DMS114 treated with DMSO at 0.1 percent for 48 hours (cell line): ENCODE measurements around the gene CCDC3.
A peak's percentile ranks its signal among the peaks of the same experiment; 100 is the strongest.

ENCODE experiments used
- DNase-seq: peaks from one replicate; lab custom pipeline; 2025; ENCODE audit not compliant: unreplicated experiment; lab: John Stamatoyannopoulos, UW

Gene CCDC3

GRCh38 chr10:12927896-12928295 lies 73.6 kb downstream of the CCDC3 start:
- DNase-seq: no peak

- DNase-seq: no peak
Observed at GRCh38 chr10:12925845-12926244, 75.7 kb downstream of the CCDC3 start.

GRCh38 chr10:12924911-12925310 lies 76.6 kb downstream of the CCDC3 start:
- DNase-seq: no peak

- no peak for DNase-seq
Observed at GRCh38 chr10:12922117-12922900, 79.2 kb downstream of the CCDC3 start.

- no peak for DNase-seq
Observed at GRCh38 chr10:12921163-12921562, 80.3 kb downstream of the CCDC3 start.

- DNase-seq: no peak
Observed at GRCh38 chr10:12919574-12919973, 81.9 kb downstream of the CCDC3 start.

GRCh38 chr10:12916587-12916986 lies 84.9 kb downstream of the CCDC3 start:
- no peak for DNase-seq

GRCh38 chr10:12915637-12916168 lies 85.8 kb downstream of the CCDC3 start:
- no peak for DNase-seq

- DNase-seq: no peak
Observed at GRCh38 chr10:12914111-12914510, 87.4 kb downstream of the CCDC3 start.

- DNase-seq: no peak
Observed at GRCh38 chr10:12911795-12912194, 89.7 kb downstream of the CCDC3 start.

- no peak for DNase-seq
Observed at GRCh38 chr10:12910835-12911234, 90.7 kb downstream of the CCDC3 start.

GRCh38 chr10:12909836-12910185 lies 91.7 kb downstream of the CCDC3 start:
- no peak for DNase-seq

GRCh38 chr10:12909182-12909835 lies 92.2 kb downstream of the CCDC3 start:
- no peak for DNase-seq

GRCh38 chr10:12908773-12909172 lies 92.7 kb downstream of the CCDC3 start:
- DNase-seq: no peak

GRCh38 chr10:12907656-12908055 lies 93.9 kb downstream of the CCDC3 start:
- no peak for DNase-seq

GRCh38 chr10:12906051-12906541 lies 95.4 kb downstream of the CCDC3 start:
- no peak for DNase-seq

GRCh38 chr10:12905067-12905466 lies 96.4 kb downstream of the CCDC3 start:
- DNase-seq: no peak

GRCh38 chr10:12902851-12903358 lies 98.6 kb downstream of the CCDC3 start:
- DNase-seq: no peak

- DNase-seq: peak; percentile 8
Observed at GRCh38 chr10:12902135-12902572, 99.4 kb downstream of the CCDC3 start.

GRCh38 chr10:12899546-12899945 lies 102.0 kb downstream of the CCDC3 start:
- DNase-seq: no peak

GRCh38 chr10:12898271-12898670 lies 103.2 kb downstream of the CCDC3 start:
- no peak for DNase-seq

GRCh38 chr10:12897278-12897677 lies 104.2 kb downstream of the CCDC3 start:
- no peak for DNase-seq
